Testis (tissue), 3 donors: ENCODE results near the gene ALG9. TPM values are rescaled to one million over a fixed set of nuclear protein-coding genes. Genes with fewer than 3 reads are reported as not detected.
A peak's percentile ranks its signal among the peaks of the same experiment; 100 is the strongest.

Experiments used
- DNase-seq: peaks from one replicate; pipeline ENCODE4 v3.0.0-alpha.2; 2019
- H3K27ac ChIP-seq, 2 donors: fragments of 200-600 bp; sonication (generic); one replicate each; pipeline ENCODE4 v1.5.1; 2019
- H3K27me3 ChIP-seq: fragments of 200-600 bp; sonication (generic); one replicate; pipeline ENCODE4 v1.5.1; 2019
- H3K36me3 ChIP-seq: fragments of 200-600 bp; sonication (generic); one replicate; pipeline ENCODE4 v1.5.1; 2017; ENCODE audit warnings: low read depth; ENCODE audit errors: missing control alignments
- H3K4me1 ChIP-seq: fragments of 200-600 bp; sonication (generic); one replicate; pipeline ENCODE4 v1.5.1; 2019
- H3K4me3 ChIP-seq, 2 donors: fragments of 200-600 bp; sonication (generic); one replicate each; pipeline ENCODE4 v1.5.1; 2017 to 2019
- H3K9me3 ChIP-seq: fragments of 200-600 bp; sonication (generic); one replicate; pipeline ENCODE4 v1.5.1; 2017
- POLR2A ChIP-seq: fragments of 450-650 bp; IDR thresholded peaks from one replicate; pipeline ENCODE4 v1.6.1; 2017; ENCODE audit warnings: antibody characterized with exemption, mild to moderate bottlenecking, moderate library complexity
- WGBS, 2 donors: methylation state at CpG; one replicate each; pipeline ENCODE4 v1.1.5; 2018; 5-methylcytosine and 5-hydroxymethylcytosine counted together
- intact Hi-C: fragments of 100-400 bp; cut with DNase I; formaldehyde crosslinking; loops from one replicate; pipeline ENCODE4 v1.15.1; 2023; ENCODE audit warnings: low total_unique reads
- polyA plus RNA-seq: library from polyadenylated mRNA; stranded (reverse); fragments of 350-450 nt; fragmentation: Illumina TruSeq; extraction: RNeasy Lipid Tissue Mini Kit (QIAGEN cat#74804); gene quantifications from one replicate; pipeline ENCODE4 v1.2.3, GENCODE V29; 2014; ENCODE audit warnings: low read depth, low replicate concordance; ENCODE audit not compliant: insufficient read depth
- small RNA-seq, 2 donors: library from RNA; depleted of rRNA; stranded (forward); fragments of <200 nt; gene quantifications; one replicate each; pipeline ENCODE3, GENCODE V24; 2016
- total RNA-seq, 2 donors: library from RNA; depleted of rRNA; stranded (reverse); fragments of >200 nt; gene quantifications; one replicate each; pipeline ENCODE4 v1.2.3, GENCODE V29; 2016
- TF ChIP-seq, protein P1 (sequence below), 3 experiments: fragments of 450-650 bp in 2 of 3; fragments of 200-600 bp in 1 of 3; sonication (generic) in 1 of 3; IDR thresholded peaks; one replicate each; pipeline ENCODE4 v1.5.1; 2016 to 2019; ENCODE audit warnings: antibody characterized with exemption in 3 of 3, mild to moderate bottlenecking in 2 of 3, moderate library complexity in 1 of 3

The ALG9 gene
- total and polyA plus RNA-seq, 3 donors from 2014 or later: 40.1 to 42.0 (median 41.3) TPM

DNA sequence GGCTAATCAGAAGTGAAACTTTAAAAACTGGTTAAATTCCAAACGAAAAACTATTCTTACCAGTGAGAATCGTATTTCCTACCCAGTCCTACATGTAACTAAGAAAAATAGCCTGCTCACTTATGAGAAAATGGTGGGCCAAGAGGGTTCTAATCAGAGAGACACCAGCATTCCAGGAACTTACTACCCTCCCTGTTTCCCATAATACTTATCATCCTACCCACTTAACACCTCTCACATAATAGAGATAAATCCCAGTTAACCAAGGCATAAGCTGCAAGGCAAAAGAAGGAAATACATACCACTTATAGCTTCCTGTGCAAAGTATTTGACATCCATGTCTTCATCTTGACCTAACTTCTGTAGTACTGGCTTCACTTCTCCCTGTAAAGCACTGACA, 129.6 kb downstream of the ALG9 start:
- Histone ChIP-seq H3K4me1 (peaks cover 18% of the 10 kb centered on the region), H3K9me3 (no peaks in the 10 kb centered on the region), H3K27ac (no peak overlapping the region), H3K27me3 (no peaks in the 10 kb centered on the region), H3K36me3 (no peaks in the 10 kb centered on the region), H3K4me3 (no peak overlapping the region)
- WGBS, 2 donors: 86 to 98% methylated on average over 2 of the region's 2 CpGs
- DNase-seq: no peak
- intact Hi-C loops: no loop called here
- TF ChIP-seq POLR2A: no peak
- TF ChIP-seq, protein P1, sequence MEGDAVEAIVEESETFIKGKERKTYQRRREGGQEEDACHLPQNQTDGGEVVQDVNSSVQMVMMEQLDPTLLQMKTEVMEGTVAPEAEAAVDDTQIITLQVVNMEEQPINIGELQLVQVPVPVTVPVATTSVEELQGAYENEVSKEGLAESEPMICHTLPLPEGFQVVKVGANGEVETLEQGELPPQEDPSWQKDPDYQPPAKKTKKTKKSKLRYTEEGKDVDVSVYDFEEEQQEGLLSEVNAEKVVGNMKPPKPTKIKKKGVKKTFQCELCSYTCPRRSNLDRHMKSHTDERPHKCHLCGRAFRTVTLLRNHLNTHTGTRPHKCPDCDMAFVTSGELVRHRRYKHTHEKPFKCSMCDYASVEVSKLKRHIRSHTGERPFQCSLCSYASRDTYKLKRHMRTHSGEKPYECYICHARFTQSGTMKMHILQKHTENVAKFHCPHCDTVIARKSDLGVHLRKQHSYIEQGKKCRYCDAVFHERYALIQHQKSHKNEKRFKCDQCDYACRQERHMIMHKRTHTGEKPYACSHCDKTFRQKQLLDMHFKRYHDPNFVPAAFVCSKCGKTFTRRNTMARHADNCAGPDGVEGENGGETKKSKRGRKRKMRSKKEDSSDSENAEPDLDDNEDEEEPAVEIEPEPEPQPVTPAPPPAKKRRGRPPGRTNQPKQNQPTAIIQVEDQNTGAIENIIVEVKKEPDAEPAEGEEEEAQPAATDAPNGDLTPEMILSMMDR (IDR thresholded peaks at IDR 0.05): no peak

DNA sequence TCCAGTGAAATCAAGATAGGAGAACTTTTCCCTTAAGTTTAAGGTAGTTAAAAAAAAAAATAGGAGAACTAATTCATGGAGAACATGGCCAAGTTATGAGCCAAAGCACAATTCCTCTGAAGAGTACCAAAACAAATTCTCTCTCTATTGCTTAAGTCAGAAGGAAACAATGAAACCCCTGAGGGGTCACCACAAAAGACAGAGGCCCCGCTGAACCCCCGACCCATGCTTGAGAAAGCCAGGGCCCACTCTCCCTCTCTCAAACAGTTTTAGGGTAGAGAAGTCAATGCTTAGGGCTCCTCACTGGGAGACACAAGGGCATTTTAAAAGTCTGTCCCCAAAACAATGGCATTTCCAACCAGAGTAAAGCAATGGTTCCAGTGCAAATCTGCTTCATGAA, 132.1 kb downstream of the ALG9 start:
- H3K4me3 ChIP-seq: no peak overlapping the region
- H3K4me1 ChIP-seq: peaks cover 41% of the 10 kb centered on the region
- H3K27me3 ChIP-seq: no peaks in the 10 kb centered on the region
- no peak for DNase-seq
- no peaks in the 10 kb centered on the region for H3K9me3 ChIP-seq
- no peak overlapping the region for H3K27ac ChIP-seq
- intact Hi-C loops: no loop called here
- no peak for TF ChIP-seq POLR2A
- whole genome bisulfite sequencing, 2 donors: 89 to 100% methylated on average over 2 of the region's 2 CpGs
- no peaks in the 10 kb centered on the region for H3K36me3 ChIP-seq

DNA sequence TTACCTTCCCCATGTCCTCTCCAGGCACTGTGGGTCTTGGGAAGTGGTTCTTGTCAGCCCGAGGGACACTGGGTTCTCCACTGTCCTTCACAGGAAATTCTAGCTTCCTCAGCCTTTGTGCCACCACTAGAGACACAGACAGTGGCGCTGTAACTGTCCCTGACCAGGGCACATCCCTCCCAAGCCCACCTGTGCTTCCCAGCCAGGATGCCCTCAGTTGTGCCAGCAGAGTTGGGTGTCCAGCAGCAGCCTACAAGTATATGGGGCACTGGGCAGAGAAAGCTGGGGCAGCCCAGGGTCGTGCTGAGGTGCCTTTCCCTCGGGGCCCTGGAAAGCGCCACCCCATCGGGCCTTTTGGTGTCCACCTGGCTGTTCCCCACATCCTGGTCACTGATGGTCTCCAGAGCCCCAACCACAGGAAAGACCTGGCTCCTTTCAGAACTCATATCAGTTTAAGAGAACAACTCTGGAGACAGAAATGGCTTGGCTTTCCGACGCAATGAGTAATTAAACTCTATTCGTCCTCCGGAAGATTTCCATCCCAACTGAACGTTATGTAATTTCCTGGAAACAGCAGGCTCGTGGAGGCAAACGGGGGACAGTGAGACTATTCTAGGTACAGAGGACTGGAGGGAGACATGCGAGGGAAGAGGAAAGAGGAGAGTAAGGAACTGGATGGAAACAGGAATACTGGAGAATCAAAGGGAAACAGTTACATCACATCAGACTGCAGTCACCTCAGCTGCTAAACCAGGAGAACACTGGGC, 133.8 kb downstream of the ALG9 start:
- TF ChIP-seq, protein P1 (IDR thresholded peaks at IDR 0.05): no peak
- TF ChIP-seq POLR2A: no peak
- Histone ChIP-seq H3K27me3 (no peaks in the 10 kb centered on the region), H3K4me1 (peaks cover 55% of the 10 kb centered on the region), H3K4me3 (no peak overlapping the region), H3K9me3 (no peaks in the 10 kb centered on the region), H3K27ac (peak overlapping the region; percentile 48 to 89), H3K36me3 (no peaks in the 10 kb centered on the region)
- WGBS, 2 donors: 52 to 55% methylated on average over 8 to 14 of the region's 14 CpGs
- no peak for DNase-seq
- intact Hi-C loops: no loop called here

DNA sequence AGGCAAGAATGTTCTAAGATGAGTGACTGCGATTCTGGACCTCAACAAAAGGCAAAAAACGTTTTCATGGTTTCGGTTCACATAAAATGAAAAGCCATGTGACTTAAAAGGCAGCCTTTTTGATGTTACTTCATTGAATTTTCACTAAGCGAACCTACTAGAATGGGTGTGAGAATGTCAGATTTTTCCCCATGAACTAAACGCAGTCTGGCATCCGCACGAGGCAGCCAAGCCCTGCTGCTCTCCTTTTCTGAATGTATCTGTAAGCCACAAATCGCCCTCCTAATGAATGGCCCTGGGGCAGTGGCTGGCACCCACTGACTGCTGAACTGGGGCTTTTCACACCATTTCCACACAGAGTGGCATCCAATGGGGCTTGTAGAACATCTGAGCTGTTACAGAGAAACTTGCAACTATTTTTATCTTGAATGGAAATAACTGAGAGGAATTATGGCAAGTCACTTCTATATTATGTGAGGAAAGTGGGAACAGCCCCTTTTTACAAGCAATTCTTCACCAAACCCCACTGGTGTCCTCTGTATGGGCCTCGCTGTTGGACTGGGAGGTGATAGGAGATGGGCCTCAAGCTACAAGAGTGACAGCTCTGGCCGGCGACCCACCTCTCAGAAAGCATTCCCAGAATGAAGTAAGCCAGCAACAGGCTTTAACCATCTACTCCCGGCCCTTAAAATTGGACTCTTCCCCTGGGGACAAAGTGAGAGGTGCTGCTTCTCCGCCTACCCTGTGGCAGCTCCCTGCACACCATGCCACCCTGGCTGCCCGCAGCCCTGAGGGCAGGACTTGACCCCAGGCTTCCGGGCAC, 134.5 kb downstream of the ALG9 start:
- intact Hi-C loops: no loop called here

More for the DNA sequence above, 134.5 kb downstream of the ALG9 start:
- Histone ChIP-seq H3K4me1 (peaks cover 57% of the 10 kb centered on the region), H3K9me3 (no peaks in the 10 kb centered on the region), H3K27me3 (no peaks in the 10 kb centered on the region), H3K36me3 (no peaks in the 10 kb centered on the region), H3K4me3 (no peak overlapping the region), H3K27ac (peak overlapping the region; percentile 79 to 89)
- DNase-seq: no peak
- TF ChIP-seq, protein P1 (IDR thresholded peaks at IDR 0.05): no peak
- no peak for TF ChIP-seq POLR2A
- WGBS, 2 donors: 88 to 91% methylated on average over 14 to 15 of the region's 15 CpGs

Small RNA genes lying within 50 kb of the gene (small RNA-seq; reads per million reads assigned to genes)
- 0 to 0.09 reads per million in 2 donors for gene GNG5P3
- 0 reads per million in 2 donors for gene RPL37AP8

Other genes starting within 250 kb of the ALG9 start
- gene PPP2R1B, start 105.2 kb downstream of the ALG9 start, total RNA-seq: 10 to 100 TPM; 67.2 to 75.8 TPM
- 115 TPM for gene PPP2R1B, start 105.2 kb downstream of the ALG9 start, polyA plus RNA-seq
- gene FDXACB1, start 7.6 kb upstream of the ALG9 start, total RNA-seq: 1 to 10 TPM; 7.4 to 7.8 TPM
- gene FDXACB1, start 7.6 kb upstream of the ALG9 start, polyA plus RNA-seq: 7.2 TPM
- gene CFAP68, start 8.0 kb upstream of the ALG9 start, total RNA-seq: 10 to 100 TPM; 62.7 to 68.5 TPM
- gene CFAP68, start 8.0 kb upstream of the ALG9 start, polyA plus RNA-seq: 103 TPM
- 10 to 100 TPM; 18.4 to 20.6 TPM for gene CRYAB, start 40.2 kb upstream of the ALG9 start, total RNA-seq
- 116 TPM for gene CRYAB, start 40.2 kb upstream of the ALG9 start, polyA plus RNA-seq
- gene HSPB2, start 41.2 kb upstream of the ALG9 start, total RNA-seq: not detected
- gene HSPB2, start 41.2 kb upstream of the ALG9 start, polyA plus RNA-seq: 6.0 TPM
- 1 to 10 TPM; 1.4 to 2.0 TPM for gene C11orf52, start 47.3 kb upstream of the ALG9 start, total RNA-seq
- 1.6 TPM for gene C11orf52, start 47.3 kb upstream of the ALG9 start, polyA plus RNA-seq
- 10 to 100 TPM; 21.8 to 26.6 TPM for gene DIXDC1, start 65.8 kb upstream of the ALG9 start, total RNA-seq
- 49.5 TPM for gene DIXDC1, start 65.8 kb upstream of the ALG9 start, polyA plus RNA-seq
- 10 to 100 TPM; 20.9 to 21.9 TPM for gene DLAT, start 153.8 kb upstream of the ALG9 start, total RNA-seq
- gene DLAT, start 153.8 kb upstream of the ALG9 start, polyA plus RNA-seq: 23.2 TPM
- gene PIH1D2, start 202.4 kb upstream of the ALG9 start, total RNA-seq: 10 to 100 TPM; 31.2 to 59.5 TPM
- gene PIH1D2, start 202.4 kb upstream of the ALG9 start, polyA plus RNA-seq: 97.8 TPM
- gene NKAPD1, start 202.7 kb upstream of the ALG9 start, total RNA-seq: 10 to 100 TPM; 14.8 to 20.8 TPM
- 18.7 TPM for gene NKAPD1, start 202.7 kb upstream of the ALG9 start, polyA plus RNA-seq
- gene TIMM8B, start 215.2 kb upstream of the ALG9 start, total RNA-seq: 10 to 100 TPM; 50.9 to 61.3 TPM
- 72.4 TPM for gene TIMM8B, start 215.2 kb upstream of the ALG9 start, polyA plus RNA-seq
- gene SDHD, start 215.3 kb upstream of the ALG9 start, total RNA-seq: 10 to 100 TPM; 48.7 to 60.5 TPM
- gene SDHD, start 215.3 kb upstream of the ALG9 start, polyA plus RNA-seq: 75.9 TPM